HAP-1 (cell line): ENCODE measurements around the gene CACNA1D.

Source experiments
- DNase-seq, 2 experiments: peaks; one replicate each; pipeline ENCODE4 v3.0.0-alpha.2; 2016 to 2020; ENCODE audit warnings: low spot score in 2 of 2
- H3K27me3 ChIP-seq: fragments of 250-450 bp; sonication (Bioruptor Pico); 2 replicates; pipeline ENCODE4 v1.5.1; 2020; ENCODE audit warnings: low read depth, mild to moderate bottlenecking, moderate library complexity
- H3K36me3 ChIP-seq: fragments of 250-450 bp; sonication (Bioruptor Pico); replicated peaks from 2 replicates; pipeline ENCODE4 v1.5.1; 2020; ENCODE audit warnings: mild to moderate bottlenecking
- H3K4me1 ChIP-seq: fragments of 250-450 bp; sonication (Bioruptor Pico); 2 replicates; pipeline ENCODE4 v1.5.1; 2020; ENCODE audit warnings: mild to moderate bottlenecking
- H3K4me3 ChIP-seq: fragments of 250-450 bp; sonication (Bioruptor Pico); 2 replicates; pipeline ENCODE4 v1.5.1; 2020; ENCODE audit warnings: mild to moderate bottlenecking, moderate library complexity
- H3K9me3 ChIP-seq: fragments of 250-450 bp; sonication (Bioruptor Pico); 2 replicates; pipeline ENCODE4 v1.5.1; 2020; ENCODE audit warnings: mild to moderate bottlenecking, moderate library complexity
- in situ Hi-C: fragments of 300-500 bp; cut with MboI; formaldehyde crosslinking; loops from 3 replicates; pipeline ENCODE4 v1.14.3; 2020; ENCODE audit warnings: low sequenced_read_pairs, inconsistent platforms, mixed read lengths

The CACNA1D gene

DNA sequence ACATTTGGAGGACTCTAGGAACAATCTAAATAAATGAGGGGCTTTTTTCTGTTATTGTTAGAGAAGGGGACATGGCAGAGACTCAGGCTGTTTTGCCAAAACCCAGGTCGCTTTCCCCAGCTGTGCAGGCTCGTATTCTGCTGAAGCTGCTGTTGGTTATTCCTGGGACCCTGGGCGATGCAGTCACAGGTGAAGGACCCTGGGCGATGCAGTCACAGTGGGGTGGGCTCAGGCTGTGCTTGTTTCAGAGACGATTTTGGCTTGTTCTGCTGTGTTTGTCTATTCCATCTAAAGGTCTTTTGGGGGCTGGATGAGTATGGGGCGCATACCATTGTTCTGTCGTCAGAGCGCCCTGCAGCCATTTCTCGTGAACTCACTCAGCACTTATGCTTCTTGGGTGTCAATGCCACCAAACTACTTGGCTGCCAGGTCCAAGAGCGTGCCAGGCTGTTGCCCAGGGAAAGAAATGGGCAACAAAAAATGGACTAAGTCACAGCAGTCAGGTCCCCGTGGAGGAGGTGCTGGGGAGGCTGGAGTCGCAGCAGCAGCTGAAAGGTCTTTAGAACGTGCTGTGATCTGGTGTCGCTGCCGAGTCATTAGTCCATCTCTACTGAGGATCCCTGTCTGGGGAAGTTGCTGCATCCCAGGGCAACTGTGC lies 200.4 kb downstream of the CACNA1D start:
- H3K4me3 ChIP-seq: no peak overlapping the region
- no peaks in the 10 kb centered on the region for H3K9me3 ChIP-seq
- H3K4me1 ChIP-seq: no peaks in the 10 kb centered on the region
- no peak for DNase-seq
- in situ Hi-C loops: no loop called here
- no peaks in the 10 kb centered on the region for H3K27me3 ChIP-seq
- H3K36me3 ChIP-seq: no peaks in the 10 kb centered on the region

DNA sequence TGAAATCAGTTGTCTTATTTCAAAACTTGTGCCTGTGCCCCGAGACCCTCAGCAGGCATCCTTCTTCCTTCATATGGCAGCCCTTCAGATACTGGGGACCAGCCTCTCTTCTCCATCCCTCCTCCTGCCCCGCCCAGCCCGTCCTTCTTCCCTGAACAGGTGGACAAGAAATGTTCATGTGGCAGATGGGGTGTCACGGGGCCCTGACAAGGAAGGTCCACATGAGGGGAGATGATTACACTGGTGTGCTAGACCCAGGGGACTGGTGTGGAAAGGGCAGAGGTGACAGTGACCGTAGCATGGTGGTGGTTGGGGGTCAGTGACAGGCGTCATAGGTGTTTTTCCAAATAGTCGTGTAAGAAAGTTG lies 200.9 kb downstream of the CACNA1D start:
- no peaks in the 10 kb centered on the region for H3K4me1 ChIP-seq
- DNase-seq: no peak
- no peaks in the 10 kb centered on the region for H3K36me3 ChIP-seq
- no peak overlapping the region for H3K4me3 ChIP-seq
- in situ Hi-C loops: no loop called here
- H3K9me3 ChIP-seq: no peaks in the 10 kb centered on the region
- H3K27me3 ChIP-seq: no peaks in the 10 kb centered on the region

DNA sequence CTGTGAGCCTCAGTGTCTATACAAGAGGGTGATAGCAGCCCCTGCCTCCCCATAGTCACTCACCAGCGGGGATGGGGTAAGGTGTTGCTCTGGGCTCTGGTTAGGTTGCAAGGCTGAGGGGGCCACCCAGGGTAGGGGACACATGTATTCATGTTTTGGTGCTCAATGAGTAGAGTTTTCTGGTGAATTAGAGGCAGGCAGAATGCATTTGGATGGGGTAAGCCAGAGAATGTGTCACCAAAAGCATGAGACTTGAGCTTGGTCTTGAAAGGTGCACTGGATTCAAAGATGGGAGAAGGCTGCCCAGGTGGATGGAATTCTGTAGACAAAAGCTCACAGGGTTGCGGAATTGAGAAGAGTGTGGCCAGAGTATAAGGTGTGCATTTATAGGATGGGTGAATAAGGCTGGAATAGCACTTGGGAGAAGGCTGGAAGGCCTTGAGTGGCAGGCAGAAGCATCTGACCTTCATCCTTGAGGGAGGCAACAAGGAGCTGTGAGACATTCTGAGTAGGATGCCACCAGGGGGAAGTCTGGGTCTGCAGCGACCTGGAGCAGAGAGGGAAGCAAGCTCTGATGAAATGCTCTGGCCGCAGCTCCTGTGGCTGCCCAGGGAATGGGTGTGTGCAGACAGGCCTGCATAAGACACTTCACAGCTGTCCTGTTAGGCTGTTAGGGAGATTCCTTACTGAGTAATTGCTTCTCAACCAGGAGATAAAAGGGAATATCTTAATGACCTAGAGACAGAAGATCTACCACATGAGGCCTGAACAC lies 202.2 kb downstream of the CACNA1D start:
- H3K36me3 ChIP-seq: no peaks in the 10 kb centered on the region
- in situ Hi-C loops: no loop called here
- no peaks in the 10 kb centered on the region for H3K9me3 ChIP-seq
- no peaks in the 10 kb centered on the region for H3K27me3 ChIP-seq
- DNase-seq: no peak
- H3K4me1 ChIP-seq: no peaks in the 10 kb centered on the region
- no peak overlapping the region for H3K4me3 ChIP-seq

GRCh38 chr3:53700441-53700840 lies 206.0 kb downstream of the CACNA1D start:
- H3K36me3 ChIP-seq: no peaks in the 10 kb centered on the region
- in situ Hi-C loops: no loop called here
- H3K27me3 ChIP-seq: no peaks in the 10 kb centered on the region
- no peak overlapping the region for H3K4me3 ChIP-seq
- no peak for DNase-seq
- H3K4me1 ChIP-seq: no peaks in the 10 kb centered on the region
- no peaks in the 10 kb centered on the region for H3K9me3 ChIP-seq

- Histone ChIP-seq H3K4me3 (no peak overlapping the region), H3K4me1 (no peaks in the 10 kb centered on the region), H3K9me3 (no peaks in the 10 kb centered on the region), H3K27me3 (no peaks in the 10 kb centered on the region), H3K36me3 (no peaks in the 10 kb centered on the region)
- in situ Hi-C loops: no loop called here
- DNase-seq: no peak
Observed at GRCh38 chr3:53702776-53703530, 208.5 kb downstream of the CACNA1D start.

DNA sequence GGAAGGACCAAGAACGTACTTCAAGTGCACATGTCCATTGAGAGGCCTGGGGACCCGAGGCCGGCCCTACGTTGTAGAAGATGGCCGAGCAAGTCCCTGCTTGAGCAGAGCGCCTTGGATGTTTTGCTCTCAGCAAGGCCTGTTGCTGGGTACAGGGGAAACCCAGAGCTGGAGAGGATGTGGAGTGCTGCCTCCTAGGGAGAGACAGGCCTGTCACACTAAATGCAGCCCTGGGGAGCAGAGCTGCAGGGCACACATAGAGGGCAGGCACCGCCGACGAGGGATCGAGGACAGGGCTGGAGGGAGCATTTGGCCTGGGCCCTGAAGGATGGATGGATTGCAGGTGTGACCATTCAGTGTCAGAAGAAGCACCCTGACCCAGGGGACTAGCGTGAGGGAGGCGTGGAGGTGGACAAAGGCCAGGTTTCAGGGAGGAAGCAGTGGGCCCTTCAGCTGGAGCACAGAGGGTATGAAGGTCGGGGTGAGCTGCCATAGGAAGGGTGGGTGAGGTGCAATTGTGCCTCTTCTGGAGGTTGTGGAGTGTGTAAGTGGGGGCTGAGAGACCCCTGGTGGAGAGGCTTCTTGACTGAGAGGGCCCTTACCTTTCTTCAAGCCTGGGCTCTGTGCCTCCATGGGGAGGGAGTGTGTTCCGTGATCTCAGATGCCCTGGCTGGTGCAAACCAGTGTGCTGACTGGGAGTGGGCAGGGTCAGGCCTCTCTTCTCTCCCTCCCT lies 209.4 kb downstream of the CACNA1D start:
- in situ Hi-C loops: no loop called here
- Histone ChIP-seq H3K36me3 (no peaks in the 10 kb centered on the region), H3K4me3 (no peak overlapping the region), H3K27me3 (no peaks in the 10 kb centered on the region), H3K9me3 (no peaks in the 10 kb centered on the region), H3K4me1 (no peaks in the 10 kb centered on the region)
- DNase-seq: no peak

DNA sequence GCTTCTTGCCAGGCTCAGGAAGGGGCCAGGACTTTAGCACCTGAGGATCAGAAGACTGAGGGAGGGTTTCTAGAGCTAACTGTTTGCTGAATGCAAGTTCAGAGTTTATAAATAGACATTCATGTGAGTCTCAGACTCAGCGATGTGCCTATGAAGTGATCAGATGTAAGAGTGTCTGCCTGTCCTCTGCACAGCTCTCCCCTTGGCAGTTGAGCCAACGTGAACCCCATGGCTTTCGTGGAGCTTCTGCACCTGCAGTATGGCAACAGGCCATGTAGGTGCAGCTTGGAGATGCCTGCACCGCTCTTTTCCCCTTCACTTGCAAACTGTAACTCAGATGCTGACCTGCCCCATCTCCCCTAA lies 209.9 kb downstream of the CACNA1D start:
- Histone ChIP-seq H3K36me3 (no peaks in the 10 kb centered on the region), H3K9me3 (no peaks in the 10 kb centered on the region), H3K4me1 (no peaks in the 10 kb centered on the region), H3K27me3 (no peaks in the 10 kb centered on the region), H3K4me3 (no peak overlapping the region)
- in situ Hi-C loops: no loop called here
- no peak for DNase-seq

DNA sequence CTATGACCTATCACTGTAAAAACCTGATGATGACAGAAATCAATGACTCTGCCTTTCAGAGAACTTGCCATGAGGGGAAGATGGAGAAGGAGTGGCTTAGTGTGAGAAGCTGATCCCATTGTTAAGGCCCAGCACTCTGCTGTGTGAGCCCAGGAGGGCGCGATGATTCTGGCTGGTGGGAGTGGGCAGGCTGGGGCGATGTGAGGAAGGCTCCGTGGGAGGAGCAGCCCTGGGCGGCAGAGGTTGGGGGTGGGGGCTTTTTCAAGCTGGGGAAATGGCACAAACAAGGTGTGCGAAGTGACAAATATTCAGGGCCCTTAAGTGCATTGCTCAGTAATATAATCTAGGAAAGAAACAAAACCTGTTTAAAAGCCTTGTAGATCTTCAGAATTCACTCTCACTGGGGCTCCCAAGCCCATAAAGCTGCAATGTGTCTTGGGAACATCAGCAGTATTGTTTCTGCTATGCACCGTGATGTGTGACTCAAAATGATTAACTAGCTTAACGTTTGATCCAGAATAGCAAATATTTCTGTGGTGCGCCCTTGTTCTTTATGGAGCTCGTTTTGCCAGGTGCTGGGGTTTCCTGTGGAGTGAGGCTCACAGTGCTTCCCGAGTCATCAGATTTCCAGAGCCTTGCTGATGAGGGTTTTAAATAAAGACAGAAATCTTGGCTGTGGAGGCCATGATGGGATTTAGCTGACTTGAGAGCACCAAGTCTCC lies 210.8 kb downstream of the CACNA1D start:
- H3K36me3 ChIP-seq: no peaks in the 10 kb centered on the region
- in situ Hi-C loops: no loop called here
- no peaks in the 10 kb centered on the region for H3K9me3 ChIP-seq
- no peaks in the 10 kb centered on the region for H3K4me1 ChIP-seq
- H3K27me3 ChIP-seq: no peaks in the 10 kb centered on the region
- H3K4me3 ChIP-seq: no peak overlapping the region
- no peak for DNase-seq

- no peak for DNase-seq
- Histone ChIP-seq H3K36me3 (no peaks in the 10 kb centered on the region), H3K4me1 (no peaks in the 10 kb centered on the region), H3K27me3 (no peaks in the 10 kb centered on the region), H3K4me3 (no peak overlapping the region), H3K9me3 (no peaks in the 10 kb centered on the region)
- in situ Hi-C loops: no loop called here
Observed at GRCh38 chr3:53705774-53706173, 211.4 kb downstream of the CACNA1D start.

DNA sequence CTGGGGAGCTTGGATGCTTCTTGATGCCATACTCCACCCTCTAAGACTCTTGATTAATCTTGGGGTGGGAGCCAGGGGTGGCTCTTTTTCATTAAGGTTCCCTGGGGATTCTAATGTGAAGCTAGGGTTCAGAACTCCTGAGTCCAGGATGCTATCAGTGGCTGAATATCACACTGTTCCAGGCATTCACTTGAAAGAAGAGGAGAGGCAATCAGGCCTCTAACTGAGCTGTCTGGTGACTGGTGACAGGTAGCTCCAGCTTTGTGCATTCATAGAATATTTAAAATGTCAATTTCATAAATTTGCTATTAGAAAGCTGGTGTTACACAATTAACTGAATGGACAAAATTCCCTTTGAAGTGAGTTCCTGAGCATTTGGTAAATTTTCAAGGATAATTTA lies 212.8 kb downstream of the CACNA1D start:
- Histone ChIP-seq H3K27me3 (no peaks in the 10 kb centered on the region), H3K9me3 (no peaks in the 10 kb centered on the region), H3K4me3 (no peak overlapping the region), H3K36me3 (no peaks in the 10 kb centered on the region), H3K4me1 (no peaks in the 10 kb centered on the region)
- in situ Hi-C loops: no loop called here
- DNase-seq: no peak

DNA sequence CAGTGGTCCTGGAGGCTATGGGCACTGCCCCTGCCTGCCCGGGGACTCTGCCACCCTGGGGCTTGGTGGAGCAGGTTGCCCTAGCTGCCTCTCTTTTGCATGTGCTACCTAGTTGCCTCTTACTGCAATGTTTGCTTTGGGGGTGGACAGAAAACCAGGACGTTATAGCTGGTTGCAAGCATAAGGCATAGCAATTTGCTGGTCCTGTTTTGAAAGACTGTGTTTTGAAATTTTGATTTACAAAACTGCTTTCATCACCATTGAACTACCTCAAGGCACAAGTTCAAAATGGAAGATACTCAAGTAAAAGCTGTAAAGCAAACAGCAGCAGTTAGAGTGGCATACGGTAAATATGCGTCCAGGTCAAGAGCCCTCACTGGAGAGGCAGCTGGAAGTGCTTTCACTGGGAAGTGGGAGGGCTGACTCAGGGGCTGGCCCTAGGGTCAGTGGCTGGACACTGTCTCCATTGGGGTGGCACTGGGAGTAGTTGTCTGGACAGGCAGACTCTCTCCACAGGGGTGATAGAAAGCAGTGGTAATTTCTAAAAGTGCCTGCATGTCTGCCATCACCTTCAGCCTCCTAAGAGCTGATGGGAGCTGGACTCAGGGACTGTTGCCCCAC lies 213.7 kb downstream of the CACNA1D start:
- Histone ChIP-seq H3K4me3 (no peak overlapping the region), H3K9me3 (no peaks in the 10 kb centered on the region), H3K27me3 (no peaks in the 10 kb centered on the region), H3K36me3 (no peaks in the 10 kb centered on the region), H3K4me1 (no peaks in the 10 kb centered on the region)
- no peak for DNase-seq
- in situ Hi-C loops: no loop called here

GRCh38 chr3:53709256-53709655 lies 214.8 kb downstream of the CACNA1D start:
- no peaks in the 10 kb centered on the region for H3K27me3 ChIP-seq
- no peaks in the 10 kb centered on the region for H3K4me1 ChIP-seq
- no peaks in the 10 kb centered on the region for H3K9me3 ChIP-seq
- DNase-seq: no peak
- no peaks in the 10 kb centered on the region for H3K36me3 ChIP-seq
- no peak overlapping the region for H3K4me3 ChIP-seq
- in situ Hi-C loops: no loop called here
